Endothelial cell of umbilical vein (primary cell): Measurements from ENCODE around the gene ZNRD2.

Experiments used
- EZH2 ChIP-seq: IDR thresholded peaks from 2 replicates; pipeline ENCODE4 v1.6.1; 2012; ENCODE audit warnings: borderline replicate concordance, low read depth, mild to moderate bottlenecking, moderate library complexity, low read length, inconsistent platforms; ENCODE audit not compliant: severe bottlenecking
- MAX ChIP-seq: IDR thresholded peaks from 2 replicates; pipeline ENCODE4 v1.6.1; 2011; ENCODE audit not compliant: insufficient read depth, insufficient read length
- POLR2A ChIP-seq: IDR thresholded peaks from 2 replicates; pipeline ENCODE4 v1.6.1; 2012; ENCODE audit warnings: low read depth, mild to moderate bottlenecking, control low read depth, low read length
- POLR2AphosphoS5 ChIP-seq: IDR thresholded peaks from 2 replicates; pipeline ENCODE4 v1.6.1; 2012; ENCODE audit warnings: low read depth, mild to moderate bottlenecking, control low read depth, low read length, moderate library complexity; ENCODE audit not compliant: insufficient read depth
- TF ChIP-seq, protein P1 (sequence below), 2 donors: IDR thresholded peaks; 1 replicate in 1 of 2; 2 replicates in 1 of 2; pipeline ENCODE4 v1.5.1; 2011; ENCODE audit warnings: low read length in 2 of 2, mild to moderate bottlenecking in 2 of 2, moderate library complexity in 2 of 2, control low read depth in 1 of 2, inconsistent platforms in 1 of 2, low read depth in 1 of 2; ENCODE audit not compliant: insufficient read depth in 1 of 2; ENCODE audit errors: extremely low read depth in 1 of 2

GRCh38 chr11:65525546-65526480, 44.5 kb upstream of the ZNRD2 start:
- TF ChIP-seq POLR2AphosphoS5 (no peak), EZH2 (no peak), POLR2A (no peak), MAX (no peak)
- TF ChIP-seq, protein P1, sequence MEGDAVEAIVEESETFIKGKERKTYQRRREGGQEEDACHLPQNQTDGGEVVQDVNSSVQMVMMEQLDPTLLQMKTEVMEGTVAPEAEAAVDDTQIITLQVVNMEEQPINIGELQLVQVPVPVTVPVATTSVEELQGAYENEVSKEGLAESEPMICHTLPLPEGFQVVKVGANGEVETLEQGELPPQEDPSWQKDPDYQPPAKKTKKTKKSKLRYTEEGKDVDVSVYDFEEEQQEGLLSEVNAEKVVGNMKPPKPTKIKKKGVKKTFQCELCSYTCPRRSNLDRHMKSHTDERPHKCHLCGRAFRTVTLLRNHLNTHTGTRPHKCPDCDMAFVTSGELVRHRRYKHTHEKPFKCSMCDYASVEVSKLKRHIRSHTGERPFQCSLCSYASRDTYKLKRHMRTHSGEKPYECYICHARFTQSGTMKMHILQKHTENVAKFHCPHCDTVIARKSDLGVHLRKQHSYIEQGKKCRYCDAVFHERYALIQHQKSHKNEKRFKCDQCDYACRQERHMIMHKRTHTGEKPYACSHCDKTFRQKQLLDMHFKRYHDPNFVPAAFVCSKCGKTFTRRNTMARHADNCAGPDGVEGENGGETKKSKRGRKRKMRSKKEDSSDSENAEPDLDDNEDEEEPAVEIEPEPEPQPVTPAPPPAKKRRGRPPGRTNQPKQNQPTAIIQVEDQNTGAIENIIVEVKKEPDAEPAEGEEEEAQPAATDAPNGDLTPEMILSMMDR (IDR thresholded peaks at IDR 0.05; ENCODE audit: extremely low read depth in 1 of 2, insufficient read depth in 1 of 2, low read depth in 1 of 2, low read length in 2 of 2) = no peak
